ENCODE results near the gene GSTM2.

GSTM2 gene

GRCh38 chr1:109664671-109665070, 3.2 kb upstream of the GSTM2 start:
- no peak for TF ChIP-seq CTCF (IDR thresholded peaks at IDR 0.05)

- TF ChIP-seq CTCF (IDR thresholded peaks at IDR 0.05), result no peak
These were observed 392 bp downstream of the GSTM2 start for GRCh38 chr1:109668123-109668775.

DNA sequence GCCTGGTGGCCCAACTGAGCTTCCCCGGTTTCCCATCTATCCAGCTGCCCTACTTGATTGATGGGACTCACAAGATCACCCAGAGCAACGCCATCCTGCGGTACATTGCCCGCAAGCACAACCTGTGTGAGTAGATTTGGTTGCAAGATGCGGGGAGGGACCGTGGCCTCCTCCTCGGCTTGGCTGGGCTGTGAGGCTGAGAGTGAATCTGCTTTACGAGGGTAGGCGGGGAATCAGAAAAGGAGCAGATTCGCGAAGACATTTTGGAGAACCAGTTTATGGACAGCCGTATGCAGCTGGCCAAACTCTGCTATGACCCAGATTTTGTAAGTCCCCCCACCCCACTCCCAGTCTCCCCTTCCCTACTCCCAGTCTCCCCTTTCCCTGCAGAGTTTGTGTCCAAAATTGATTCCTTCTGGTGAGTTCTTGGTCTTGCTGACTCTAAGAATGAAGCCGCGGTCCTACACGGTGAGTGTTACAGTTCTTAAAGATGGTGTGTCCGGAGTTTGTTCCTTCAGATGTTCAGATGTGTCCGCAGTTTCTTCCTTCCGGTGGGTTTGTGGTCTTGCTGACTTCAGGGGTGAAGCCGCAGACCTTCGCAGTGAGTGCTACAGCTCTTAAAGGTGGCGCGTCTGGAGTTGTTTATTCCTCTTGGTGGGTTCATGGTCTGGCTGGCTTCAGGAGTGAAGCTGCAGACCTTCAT, 1.5 kb downstream of the GSTM2 start:
- no peak for TF ChIP-seq CTCF (IDR thresholded peaks at IDR 0.05)

- TF ChIP-seq CTCF (IDR thresholded peaks at IDR 0.05), result no peak
These were observed 3.2 kb downstream of the GSTM2 start for GRCh38 chr1:109671067-109671466.

DNA sequence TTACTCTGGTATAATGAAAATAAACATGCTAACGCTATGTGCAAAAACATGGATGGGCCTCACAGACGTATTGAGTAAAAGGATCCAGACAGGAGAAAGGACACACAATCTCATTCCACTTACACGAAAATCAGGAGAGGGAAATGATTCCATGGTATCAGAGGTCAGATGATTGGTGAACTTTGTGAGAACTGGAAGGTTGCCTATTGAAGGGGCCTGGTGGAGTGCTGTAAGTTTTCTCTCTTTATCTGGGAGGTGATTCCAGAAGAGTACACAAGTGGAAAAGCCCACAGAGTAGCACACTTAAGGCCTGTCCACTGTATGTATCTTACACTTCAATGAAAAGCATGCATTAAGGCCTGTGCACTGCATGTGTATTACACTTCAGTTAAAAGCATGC, 9.6 kb downstream of the GSTM2 start:
- TF ChIP-seq CTCF (IDR thresholded peaks at IDR 0.05), result no peak

GRCh38 chr1:109687641-109688499, 20.0 kb downstream of the GSTM2 start, which contains the start of gene GSTM1:
TSS of gene GSTM1 (plus strand) at chr1:109687817. CDS start at chr1:109687874, 57 bp downstream.
- TF ChIP-seq CTCF (IDR thresholded peaks at IDR 0.05), result no peak

DNA sequence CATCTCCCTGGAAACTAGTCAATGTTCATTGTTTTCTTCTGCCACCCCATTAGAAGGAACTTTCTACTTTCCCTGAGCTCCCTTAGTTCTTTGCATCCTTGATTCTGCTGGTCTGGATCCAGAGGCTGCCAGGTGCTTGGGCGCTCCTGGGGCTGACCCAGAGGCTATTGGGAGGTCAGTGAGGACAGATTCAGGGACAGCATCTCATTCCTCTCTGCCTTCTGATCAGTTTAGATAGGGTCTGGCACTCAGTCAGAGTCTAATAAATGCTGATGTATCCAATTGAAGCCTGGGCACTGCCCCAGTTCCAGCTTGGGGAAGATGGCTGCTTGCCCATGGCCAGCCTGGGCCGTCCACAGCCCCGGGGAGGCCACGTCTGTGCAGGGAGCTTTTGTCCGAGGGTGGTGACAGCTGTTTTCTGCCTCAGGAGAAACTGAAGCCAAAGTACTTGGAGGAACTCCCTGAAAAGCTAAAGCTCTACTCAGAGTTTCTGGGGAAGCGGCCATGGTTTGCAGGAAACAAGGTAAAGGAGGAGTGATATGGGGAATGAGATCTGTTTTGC, 22.1 kb downstream of the GSTM2 start:
- TF ChIP-seq CTCF (IDR thresholded peaks at IDR 0.05), result no peak

Measured in LNCAP (cell line).